SK-N-SH treated with all-trans-retinoic acid at 6 μM for 48 hours (cell line): Measurements from ENCODE around the gene ZNF606.
"Not testable (repeated sequence)": the region's sequence is repeated elsewhere in the genome, so short reads cannot be mapped to it uniquely, and the experiment has no call there.

Experiments
- ATAC-seq: fragments of 200-7000 bp; cut with Tn5 transposase; 3 replicates; pipeline ENCODE4 v1.9.1; 2020; ENCODE audit warnings: mild to moderate bottlenecking, moderate library complexity
- ARNTL ChIP-seq: fragments of 450-650 bp; formaldehyde crosslinking; IDR thresholded peaks from 2 replicates; pipeline ENCODE4 v1.5.0; 2020; ENCODE audit warnings: low read depth, mild to moderate bottlenecking, moderate library complexity, borderline replicate concordance
- CREB5 ChIP-seq: fragments of 250-450 bp; sonication (Bioruptor Pico); IDR thresholded peaks from 2 replicates; pipeline ENCODE4 v1.5.1; 2020; ENCODE audit warnings: low read depth, mild to moderate bottlenecking, moderate library complexity
- CSRNP3 ChIP-seq: fragments of 250-450 bp; sonication (Bioruptor Pico); IDR thresholded peaks from 2 replicates; pipeline ENCODE4 v1.5.1; 2021; ENCODE audit warnings: mild to moderate bottlenecking, moderate library complexity
- ESRRG ChIP-seq: fragments of 250-450 bp; sonication (Bioruptor Pico); IDR thresholded peaks from 2 replicates; pipeline ENCODE4 v1.6.1; 2021; ENCODE audit warnings: mild to moderate bottlenecking
- GLIS3 ChIP-seq: fragments of 250-450 bp; sonication (Bioruptor Pico); IDR thresholded peaks from 2 replicates; pipeline ENCODE4 v1.5.0; 2020; ENCODE audit warnings: mild to moderate bottlenecking, moderate library complexity
- ISL1 ChIP-seq: fragments of 250-450 bp; sonication (Bioruptor Pico); IDR thresholded peaks from 2 replicates; pipeline ENCODE4 v2.1.2; 2022; ENCODE audit warnings: mild to moderate bottlenecking, moderate library complexity
- OSR1 ChIP-seq: fragments of 250-450 bp; sonication (Bioruptor Pico); IDR thresholded peaks from 2 replicates; pipeline ENCODE4 v1.8.0; 2022; ENCODE audit warnings: moderate library complexity, mild to moderate bottlenecking, inconsistent platforms
- PATZ1 ChIP-seq: fragments of 250-450 bp; sonication (Bioruptor Pico); IDR thresholded peaks from 2 replicates; pipeline ENCODE4 v1.8.0; 2020; ENCODE audit warnings: mild to moderate bottlenecking, moderate library complexity, borderline replicate concordance
- POU6F1 ChIP-seq: fragments of 250-450 bp; sonication (Bioruptor Pico); IDR thresholded peaks from 2 replicates; pipeline ENCODE4 v1.8.0; 2021; ENCODE audit warnings: low read depth, mild to moderate bottlenecking, moderate library complexity, borderline replicate concordance
- PPARA ChIP-seq: fragments of 250-450 bp; sonication (Bioruptor Pico); IDR thresholded peaks from 2 replicates; pipeline ENCODE4 v1.5.0; 2020; ENCODE audit warnings: mild to moderate bottlenecking, borderline replicate concordance
- RARB ChIP-seq: fragments of 250-450 bp; sonication (Bioruptor Pico); IDR thresholded peaks from 2 replicates; pipeline ENCODE4 v1.8.0; 2021; ENCODE audit warnings: mild to moderate bottlenecking, moderate library complexity
- TOX ChIP-seq: fragments of 250-450 bp; sonication (Bioruptor Pico); IDR thresholded peaks from 2 replicates; pipeline ENCODE4 v1.8.0; 2021; ENCODE audit warnings: mild to moderate bottlenecking, moderate library complexity, borderline replicate concordance
- TSHZ2 ChIP-seq: fragments of 250-450 bp; sonication (Bioruptor Pico); IDR thresholded peaks from 2 replicates; pipeline ENCODE4 v1.5.0; 2020; ENCODE audit warnings: mild to moderate bottlenecking, moderate library complexity
- ZC3H10 ChIP-seq: fragments of 250-450 bp; sonication (Bioruptor Pico); IDR thresholded peaks from 2 replicates; pipeline ENCODE4 v1.5.1; 2021; ENCODE audit warnings: mild to moderate bottlenecking, moderate library complexity
- ZFP3 ChIP-seq: fragments of 250-450 bp; sonication (Bioruptor Pico); IDR thresholded peaks from 2 replicates; pipeline ENCODE4 v1.5.0; 2020; ENCODE audit warnings: mild to moderate bottlenecking, moderate library complexity
- ZNF70 ChIP-seq: fragments of 450-650 bp; formaldehyde crosslinking; IDR thresholded peaks from 2 replicates; pipeline ENCODE4 v1.5.0; 2020; ENCODE audit warnings: mild to moderate bottlenecking, moderate library complexity
- ZNF8 ChIP-seq: fragments of 450-650 bp; formaldehyde crosslinking; IDR thresholded peaks from 2 replicates; pipeline ENCODE4 v1.5.0; 2020; ENCODE audit warnings: mild to moderate bottlenecking, moderate library complexity

Gene ZNF606

GRCh38 chr19:58009666-58010301 is 7.2 kb upstream of the ZNF606 start:
- ATAC-seq: no peak

GRCh38 chr19:58009301-58009665 is 6.7 kb upstream of the ZNF606 start:
- TF ChIP-seq TSHZ2 (CRISPR knock-in tag) (no peak), PATZ1 (CRISPR knock-in tag) (no peak), GLIS3 (CRISPR knock-in tag) (no peak), ESRRG (CRISPR knock-in tag) (no peak), OSR1 (CRISPR knock-in tag) (no peak), RARB (CRISPR knock-in tag) (no peak), ISL1 (no peak), ZC3H10 (CRISPR knock-in tag) (no peak), POU6F1 (CRISPR knock-in tag) (no peak), PPARA (CRISPR knock-in tag) (no peak), ZNF70 (no peak), TOX (no peak), ZFP3 (CRISPR knock-in tag) (no peak), CREB5 (CRISPR knock-in tag) (no peak), ARNTL (CRISPR knock-in tag) (no peak)
- ATAC-seq: no peak

More at GRCh38 chr19:58009666-58010301, 7.2 kb upstream of the ZNF606 start:
- TF ChIP-seq PATZ1 (CRISPR knock-in tag) (no peak), ZNF8 (no peak), RARB (CRISPR knock-in tag) (no peak), CSRNP3 (CRISPR knock-in tag) (no peak)

- ATAC-seq: not testable (repeated sequence)
Observed at GRCh38 chr19:58008877-58009276, 6.3 kb upstream of the ZNF606 start.

GRCh38 chr19:58007285-58007684 is 4.7 kb upstream of the ZNF606 start:
- TF ChIP-seq CREB5 (CRISPR knock-in tag) (no peak), PPARA (CRISPR knock-in tag) (no peak), TOX (no peak)
- no peak for ATAC-seq
